A549 (cell line): ENCODE results near the gene RRBP1. TPM values are rescaled to one million over a fixed set of nuclear protein-coding genes. Genes with fewer than 3 reads are reported as not detected.

Source experiments
- ATAC-seq, 2 experiments: fragments of 200-7000 bp in 1 of 2; fragments of >200 bp in 1 of 2; cut with Nextera tagmentation in 1 of 2; cut with Tn5 transposase in 1 of 2; 3 replicates each; pipeline versions ENCODE4 v1.8.0 to v1.9.1; 2018 to 2020; ENCODE audit warnings: mild to moderate bottlenecking in 1 of 2, moderate library complexity in 1 of 2
- CTCF ChIA-PET: fragments of 300-600 bp; sonication (Branson Sonifier 250); formaldehyde crosslinking; extraction: SDS; loops from one replicate; lab custom pipeline; 2021; ENCODE audit warnings: antibody characterized with exemption, inconsistent platforms; lab: Yijun Ruan, JAX
- POLR2A ChIA-PET: fragments of 350-600 bp; formaldehyde crosslinking; extraction: SDS; loops from one replicate; lab custom pipeline; 2021; ENCODE audit warnings: antibody characterized with exemption, inconsistent platforms; lab: Yijun Ruan, JAX
- DNase-seq, 2 experiments: peaks; one replicate each; pipeline versions ENCODE4 v3.0.0 to v3.0.0-alpha.2; 2011 to 2016; ENCODE audit warnings: low read depth in 1 of 2, low spot score in 1 of 2
- FAIRE-seq: peaks from 2 replicates; lab custom pipeline; 2011; peaks lifted over from hg19 to GRCh38; lab: Jason Lieb, UNC
- H3K27ac ChIP-seq, 2 experiments: fragments of >200 bp; sonication (Bioruptor Twin); formaldehyde crosslinking; 3 replicates each; pipeline ENCODE4 v1.5.1; 2016 to 2017
- H3K4me1 ChIP-seq: fragments of >200 bp; sonication (Bioruptor Twin); formaldehyde crosslinking; 3 replicates; pipeline ENCODE4 v1.6.1; 2016
- H3K4me2 ChIP-seq: fragments of >200 bp; sonication (Bioruptor Twin); formaldehyde crosslinking; 3 replicates; pipeline ENCODE4 v1.6.1; 2016
- H3K4me3 ChIP-seq: fragments of >200 bp; sonication (Bioruptor Twin); formaldehyde crosslinking; 3 replicates; pipeline ENCODE4 v1.5.1; 2016
- H3K9me3 ChIP-seq: fragments of >200 bp; sonication (Bioruptor Twin); formaldehyde crosslinking; 3 replicates; pipeline ENCODE4 v1.6.1; 2016
- ATOH8 ChIP-seq: fragments of 250-450 bp; sonication (Bioruptor Pico); IDR thresholded peaks from 2 replicates; pipeline ENCODE4 v1.5.0; 2020; ENCODE audit warnings: low read depth, mild to moderate bottlenecking, moderate library complexity
- BCL3 ChIP-seq: fragments of >200 bp; sonication (Bioruptor Twin); formaldehyde crosslinking; IDR thresholded peaks from 3 replicates; pipeline ENCODE4 v1.6.1; 2016
- BHLHE40 ChIP-seq: IDR thresholded peaks from 2 replicates; pipeline ENCODE4 v1.6.1; 2012; ENCODE audit warnings: low read depth, low read length, inconsistent platforms
- CEBPB ChIP-seq, 2 experiments: fragments of >200 bp in 1 of 2; sonication (Bioruptor Twin) in 1 of 2; formaldehyde crosslinking in 1 of 2; IDR thresholded peaks; 2 replicates each; pipeline ENCODE4 v1.6.1; 2012 to 2016
- CHD2 ChIP-seq: fragments of 150-350 bp; IDR thresholded peaks from 2 replicates; pipeline ENCODE4 v1.6.1; 2014; ENCODE audit warnings: low read length; ENCODE audit not compliant: partially characterized antibody
- EHF ChIP-seq: fragments of 250-450 bp; sonication (Bioruptor Pico); IDR thresholded peaks from 2 replicates; pipeline ENCODE4 v1.5.0; 2020; ENCODE audit warnings: mild to moderate bottlenecking
- EHMT2 ChIP-seq: fragments of 200-600 bp; sonication (generic); IDR thresholded peaks from 2 replicates; pipeline ENCODE4 v1.6.1; 2016; ENCODE audit warnings: antibody characterized with exemption, low read depth, mild to moderate bottlenecking, moderate library complexity
- ELK1 ChIP-seq: fragments of 150-350 bp; IDR thresholded peaks from 2 replicates; pipeline ENCODE4 v1.6.1; 2014; ENCODE audit warnings: low read depth, mild to moderate bottlenecking, low read length
- EP300 ChIP-seq, 2 experiments: fragments of >200 bp; sonication (Bioruptor Twin); formaldehyde crosslinking; IDR thresholded peaks; 2 replicates in 1 of 2; 3 replicates in 1 of 2; pipeline ENCODE4 v1.6.1; 2016 to 2017
- FOSB ChIP-seq: fragments of 250-450 bp; sonication (Bioruptor Pico); IDR thresholded peaks from 2 replicates; pipeline ENCODE4 v1.5.0; 2020; ENCODE audit warnings: mild to moderate bottlenecking, moderate library complexity
- FOXS1 ChIP-seq: fragments of 250-450 bp; sonication (Bioruptor Pico); IDR thresholded peaks from 2 replicates; pipeline ENCODE4 v1.5.0; 2020; ENCODE audit warnings: mild to moderate bottlenecking, moderate library complexity
- GATA3 ChIP-seq: IDR thresholded peaks from 2 replicates; pipeline ENCODE4 v1.6.1; 2012; ENCODE audit warnings: borderline replicate concordance
- HEYL ChIP-seq: fragments of 250-450 bp; sonication (Bioruptor Pico); IDR thresholded peaks from 2 replicates; pipeline ENCODE4 v1.8.0; 2021; ENCODE audit warnings: mild to moderate bottlenecking, moderate library complexity
- HOXB5 ChIP-seq: fragments of 250-450 bp; sonication (Bioruptor Pico); IDR thresholded peaks from 2 replicates; pipeline ENCODE4 v1.5.0; 2020; ENCODE audit warnings: mild to moderate bottlenecking, moderate library complexity
- JUNB ChIP-seq: fragments of >200 bp; sonication (Bioruptor Twin); formaldehyde crosslinking; IDR thresholded peaks from 2 replicates; pipeline ENCODE4 v1.6.1; 2016
- KDM5A ChIP-seq: fragments of 200-600 bp; sonication (generic); IDR thresholded peaks from 2 replicates; pipeline ENCODE4 v1.6.1; 2016; ENCODE audit warnings: antibody characterized with exemption, mild to moderate bottlenecking
- MAFK ChIP-seq: fragments of 450-650 bp; IDR thresholded peaks from 2 replicates; pipeline ENCODE4 v1.6.1; 2014; ENCODE audit not compliant: partially characterized antibody
- NR3C1 ChIP-seq: fragments of >200 bp; sonication (Bioruptor Twin); formaldehyde crosslinking; IDR thresholded peaks from 3 replicates; pipeline ENCODE4 v1.6.1; 2017
- POLR2A ChIP-seq: IDR thresholded peaks from 2 replicates; pipeline ENCODE4 v1.6.1; 2012; ENCODE audit warnings: mild to moderate bottlenecking, low read length
- POLR2AphosphoS2 ChIP-seq: conservative IDR thresholded peaks from 2 replicates; pipeline ENCODE4 v1.6.1; 2012; ENCODE audit warnings: low read length, improper control_type of control experiment, inconsistent platforms
- RAD21 ChIP-seq, 2 experiments: fragments of >200 bp in 1 of 2; sonication (Bioruptor Twin) in 1 of 2; formaldehyde crosslinking in 1 of 2; IDR thresholded peaks in 1 of 2; conservative IDR thresholded peaks in 1 of 2; 2 replicates in 1 of 2; 3 replicates in 1 of 2; pipeline ENCODE4 v1.6.1; 2012 to 2018; ENCODE audit warnings: inconsistent platforms in 1 of 2
- TP53 ChIP-seq: fragments of 250-450 bp; sonication (Bioruptor Pico); IDR thresholded peaks from 2 replicates; pipeline ENCODE4 v1.5.0; 2021; ENCODE audit warnings: mild to moderate bottlenecking, moderate library complexity
- ZNF302 ChIP-seq: fragments of 250-450 bp; sonication (Bioruptor Pico); IDR thresholded peaks from 2 replicates; pipeline ENCODE4 v1.9.0; 2021; ENCODE audit warnings: inconsistent platforms, mild to moderate bottlenecking, moderate library complexity
- ZSCAN20 ChIP-seq: fragments of 250-450 bp; sonication (Bioruptor Pico); IDR thresholded peaks from 2 replicates; pipeline ENCODE4 v1.8.0; 2022; ENCODE audit warnings: mild to moderate bottlenecking, moderate library complexity
- WGBS: methylation state at CpG from one replicate; pipeline ENCODE4 v1.1.6; 2017; ENCODE audit errors: missing lambda C conversion rate; 5-methylcytosine and 5-hydroxymethylcytosine counted together
- polyA plus RNA-seq, 4 experiments: library from polyadenylated mRNA; depleted of rRNA in 3 of 4; stranded (reverse); fragments of >200 nt; fragmentation: RNase III in 1 of 4; extraction: RNeasy Plus Mini Kit Qiagen cat#74134 plus additional on column Dnase treatment in 1 of 4; gene quantifications; 2 replicates in 3 of 4; 3 replicates in 1 of 4; pipeline ENCODE4 v1.2.3, GENCODE V29; 2011 to 2017
- TF ChIP-seq, protein P1 (sequence below): IDR thresholded peaks from 2 replicates; pipeline ENCODE4 v1.6.1; 2012; ENCODE audit warnings: low read depth, borderline replicate concordance
- TF ChIP-seq, protein P2 (sequence below): fragments of 450-650 bp; IDR thresholded peaks from 2 replicates; pipeline ENCODE4 v1.6.1; 2014; ENCODE audit warnings: antibody characterized with exemption

RRBP1 gene
- polyA plus RNA-seq, 2 of the 4 experiments (the other 2 are of a cell fraction) = 51.6 to 79.6 TPM

GRCh38 chr20:17618673-17619013 is 63.4 kb downstream of the RRBP1 start:
- Histone ChIP-seq H3K4me3 (no peak overlapping the region), H3K4me2 (no peak overlapping the region), H3K4me1 (peaks cover 12% of the 10 kb centered on the region; the same call in 2 of the 3 replicates), H3K27ac (no peak overlapping the region), H3K9me3 (no peaks in the 10 kb centered on the region)
- DNase-seq = no peak
- TF ChIP-seq ATOH8 (CRISPR knock-in tag) (no peak), JUNB (no peak), TP53 (no peak), CHD2 (no peak), ZNF302 (CRISPR knock-in tag) (no peak), KDM5A (no peak), BCL3 (no peak), POLR2AphosphoS2 (no peak), CEBPB (IDR thresholded peaks at IDR 0.05) (no peak), GATA3 (no peak), NR3C1 (no peak), HOXB5 (no peak), EHF (CRISPR knock-in tag) (no peak), BHLHE40 (no peak), ZSCAN20 (CRISPR knock-in tag) (no peak), POLR2A (no peak)
- TF ChIP-seq, protein P1, sequence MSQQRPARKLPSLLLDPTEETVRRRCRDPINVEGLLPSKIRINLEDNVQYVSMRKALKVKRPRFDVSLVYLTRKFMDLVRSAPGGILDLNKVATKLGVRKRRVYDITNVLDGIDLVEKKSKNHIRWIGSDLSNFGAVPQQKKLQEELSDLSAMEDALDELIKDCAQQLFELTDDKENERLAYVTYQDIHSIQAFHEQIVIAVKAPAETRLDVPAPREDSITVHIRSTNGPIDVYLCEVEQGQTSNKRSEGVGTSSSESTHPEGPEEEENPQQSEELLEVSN = no peak
- no peak for ATAC-seq
- 95% methylated on average over 10 of the region's 10 CpGs for WGBS
- ChIA-PET POLR2A (no interaction called here), CTCF (interaction anchor here (0.7 to 20.6 kb wide), 27 partner anchors 8 to 378 kb away, joined by 3 to 501 read pairs (median 9); partner anchors contain the start of genes BFSP1, DSTN and RRBP1)
- no peak for FAIRE-seq

DNA sequence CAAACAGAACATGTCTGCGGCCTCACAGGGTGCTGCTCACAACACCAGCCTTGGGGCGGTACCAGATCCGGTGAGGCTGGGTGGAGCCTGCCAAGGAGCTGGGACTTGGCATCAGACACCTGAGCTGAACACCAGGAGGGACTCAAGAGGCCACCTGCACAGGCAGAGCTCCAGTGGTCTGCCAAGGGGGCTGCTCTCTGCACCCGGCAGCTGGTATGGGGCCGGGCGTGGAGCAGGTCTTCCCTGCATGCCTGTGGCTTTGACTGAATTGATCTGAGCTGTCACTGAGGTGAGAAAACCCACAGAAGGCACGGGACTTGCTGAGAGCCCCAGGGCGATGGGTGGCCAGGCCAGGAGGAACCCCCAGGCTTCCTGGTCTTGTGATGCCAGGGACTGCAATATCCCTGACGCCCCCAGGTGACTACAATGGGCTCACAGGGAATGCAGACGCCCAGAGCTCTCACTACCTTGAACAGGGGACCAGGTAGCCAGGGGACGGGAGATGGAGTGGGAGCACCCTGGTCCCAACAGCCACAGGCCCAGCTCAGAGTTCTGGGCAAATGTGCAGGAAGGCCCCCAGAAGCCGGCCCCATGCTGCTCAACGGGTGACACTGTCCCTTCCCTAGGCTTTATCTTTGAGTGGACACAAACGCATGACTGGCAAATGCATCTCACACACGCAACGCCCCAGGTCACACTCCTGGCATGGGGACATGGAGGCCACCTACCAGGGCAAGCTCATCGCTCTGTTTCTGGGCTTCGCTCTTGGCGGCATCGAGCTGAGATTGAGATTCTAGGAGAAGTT is 64.0 kb downstream of the RRBP1 start:
- ChIA-PET CTCF (interaction anchor here (0.6 to 20.6 kb wide), 40 partner anchors 7 to 379 kb away, joined by 3 to 501 read pairs (median 6); partner anchors contain the start of genes BFSP1, DSTN and RRBP1), POLR2A (interaction anchor here (0.6 kb wide), 1 partner anchor 111 kb away, joined by 6 read pairs; no protein-coding TSS in a partner anchor)
- Histone ChIP-seq H3K4me2 (no peak overlapping the region), H3K27ac (no peak overlapping the region), H3K4me1 (peaks cover 12% of the 10 kb centered on the region; the same call in 2 of the 3 replicates), H3K4me3 (no peak overlapping the region), H3K9me3 (no peaks in the 10 kb centered on the region)
- FAIRE-seq (no peak), ATAC-seq (peak; percentile 2 to 3; a peak in 3 of 6 replicates), DNase-seq (no peak)
- WGBS = 89% methylated on average over 19 of the region's 20 CpGs
- TF ChIP-seq ZNF302 (CRISPR knock-in tag) (no peak), EP300 (IDR thresholded peaks at IDR 0.05) (no peak), MAFK (no peak), ELK1 (no peak), HEYL (CRISPR knock-in tag) (no peak), ZSCAN20 (CRISPR knock-in tag) (no peak), BHLHE40 (no peak), EHMT2 (no peak), RAD21 (conservative IDR thresholded peaks at IDR 0.05 in 1 of 2, IDR thresholded peaks at IDR 0.05 in 1 of 2) (no peak), FOSB (CRISPR knock-in tag) (no peak), FOXS1 (CRISPR knock-in tag) (no peak), EHF (CRISPR knock-in tag) (no peak)
- TF ChIP-seq, protein P2, sequence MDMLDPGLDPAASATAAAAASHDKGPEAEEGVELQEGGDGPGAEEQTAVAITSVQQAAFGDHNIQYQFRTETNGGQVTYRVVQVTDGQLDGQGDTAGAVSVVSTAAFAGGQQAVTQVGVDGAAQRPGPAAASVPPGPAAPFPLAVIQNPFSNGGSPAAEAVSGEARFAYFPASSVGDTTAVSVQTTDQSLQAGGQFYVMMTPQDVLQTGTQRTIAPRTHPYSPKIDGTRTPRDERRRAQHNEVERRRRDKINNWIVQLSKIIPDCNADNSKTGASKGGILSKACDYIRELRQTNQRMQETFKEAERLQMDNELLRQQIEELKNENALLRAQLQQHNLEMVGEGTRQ = no peak
